Activated T-helper 17 cell treated with anti-CD3 and anti-CD28 coated beads, Interleukin-2, amount 50 U/mL, for 72 hours (primary cell): ENCODE results near the gene SQSTM1. TPM values are rescaled to one million over a fixed set of nuclear protein-coding genes. Genes with fewer than 3 reads are reported as not detected.

Experiments
- ATAC-seq: fragments of 150-1000 bp; cut with Tn5 transposase; replicated peaks from 2 replicates; pipeline ENCODE4 v1.10.0; 2021; ENCODE audit warnings: mild to moderate bottlenecking, moderate library complexity
- H3K27ac Mint-ChIP-seq: one replicate; pipeline ENCODE4 v1.8.0; 2022; ENCODE audit warnings: mixed read lengths
- H3K27me3 Mint-ChIP-seq: one replicate; pipeline ENCODE4 v1.8.0; 2022; ENCODE audit warnings: mixed read lengths
- H3K36me3 Mint-ChIP-seq: one replicate; pipeline ENCODE4 v1.8.0; 2022; ENCODE audit warnings: low read depth, mild to moderate bottlenecking, mixed read lengths
- H3K4me1 Mint-ChIP-seq: one replicate; pipeline ENCODE4 v1.8.0; 2022; ENCODE audit warnings: mixed read lengths
- H3K4me3 Mint-ChIP-seq: one replicate; pipeline ENCODE4 v1.8.0; 2022; ENCODE audit warnings: mild to moderate bottlenecking, mixed read lengths
- H3K9me3 Mint-ChIP-seq: one replicate; pipeline ENCODE4 v1.8.0; 2022; ENCODE audit warnings: mixed read lengths
- total RNA-seq, 2 donors: library from RNA; stranded (reverse); gene quantifications; one replicate each; pipeline ENCODE4 v1.2.3, GENCODE V29; 2022

SQSTM1 gene
- total RNA-seq, 2 donors from 2014 or later = 130 to 188 TPM

DNA sequence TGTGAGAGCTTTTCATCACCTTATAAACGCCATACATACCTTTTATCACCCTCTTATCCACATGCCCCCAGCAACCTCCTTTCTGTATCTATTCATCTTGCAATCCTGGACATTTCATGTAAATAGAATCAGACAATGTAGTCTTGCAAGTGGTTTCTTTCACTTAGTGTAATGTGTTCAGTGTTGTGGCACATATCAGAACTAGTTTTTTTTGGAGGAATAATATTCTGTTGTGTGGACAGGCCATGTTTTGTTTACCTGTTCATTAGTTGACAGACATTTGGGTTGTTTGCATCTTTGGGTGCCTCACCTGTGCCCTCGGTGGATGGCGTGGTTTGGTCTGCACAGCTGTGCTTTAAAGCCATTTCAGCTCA is 1.3 kb downstream of the SQSTM1 start:
- Mint-ChIP-seq H3K4me3 (peak overlapping the region; percentile 87), H3K9me3 (no peaks in the 10 kb centered on the region), H3K36me3 (peaks cover 64% of the 10 kb centered on the region), H3K27me3 (no peaks in the 10 kb centered on the region), H3K4me1 (peaks cover 16% of the 10 kb centered on the region), H3K27ac (peak overlapping the region; percentile 92)
- no peak for ATAC-seq

DNA sequence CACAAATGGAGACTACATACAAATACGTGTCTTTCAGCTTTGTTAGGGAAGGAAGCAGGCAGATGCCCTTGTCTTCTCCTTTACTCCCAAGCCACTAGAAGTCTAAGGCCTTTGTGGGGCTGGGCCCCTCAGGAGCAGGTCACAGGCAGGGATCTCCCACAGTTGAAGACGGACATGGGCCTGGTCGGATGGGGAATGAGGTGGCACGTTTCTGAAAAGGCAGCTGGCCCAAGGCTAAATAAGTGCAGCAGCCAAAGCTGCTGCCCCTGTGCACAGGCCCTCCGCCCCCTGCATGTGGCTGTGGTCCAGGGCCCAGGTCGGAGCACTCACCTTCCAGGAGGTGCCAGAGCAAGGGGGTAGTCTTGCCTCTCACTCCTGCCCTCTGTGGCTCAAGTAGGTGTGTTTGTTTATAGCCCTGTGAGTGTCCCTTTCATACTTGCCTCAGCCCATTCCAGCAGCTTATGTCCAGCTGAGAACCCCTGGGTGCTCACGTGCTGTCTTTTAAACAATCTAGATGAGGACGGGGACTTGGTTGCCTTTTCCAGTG is 1.8 kb downstream of the SQSTM1 start:
- H3K27ac Mint-ChIP-seq = peak overlapping the region; percentile 92
- peaks cover 18% of the 10 kb centered on the region for H3K4me1 Mint-ChIP-seq
- peak overlapping the region; percentile 87 for H3K4me3 Mint-ChIP-seq
- no peak for ATAC-seq
- no peaks in the 10 kb centered on the region for H3K9me3 Mint-ChIP-seq
- peaks cover 69% of the 10 kb centered on the region for H3K36me3 Mint-ChIP-seq
- no peaks in the 10 kb centered on the region for H3K27me3 Mint-ChIP-seq

DNA sequence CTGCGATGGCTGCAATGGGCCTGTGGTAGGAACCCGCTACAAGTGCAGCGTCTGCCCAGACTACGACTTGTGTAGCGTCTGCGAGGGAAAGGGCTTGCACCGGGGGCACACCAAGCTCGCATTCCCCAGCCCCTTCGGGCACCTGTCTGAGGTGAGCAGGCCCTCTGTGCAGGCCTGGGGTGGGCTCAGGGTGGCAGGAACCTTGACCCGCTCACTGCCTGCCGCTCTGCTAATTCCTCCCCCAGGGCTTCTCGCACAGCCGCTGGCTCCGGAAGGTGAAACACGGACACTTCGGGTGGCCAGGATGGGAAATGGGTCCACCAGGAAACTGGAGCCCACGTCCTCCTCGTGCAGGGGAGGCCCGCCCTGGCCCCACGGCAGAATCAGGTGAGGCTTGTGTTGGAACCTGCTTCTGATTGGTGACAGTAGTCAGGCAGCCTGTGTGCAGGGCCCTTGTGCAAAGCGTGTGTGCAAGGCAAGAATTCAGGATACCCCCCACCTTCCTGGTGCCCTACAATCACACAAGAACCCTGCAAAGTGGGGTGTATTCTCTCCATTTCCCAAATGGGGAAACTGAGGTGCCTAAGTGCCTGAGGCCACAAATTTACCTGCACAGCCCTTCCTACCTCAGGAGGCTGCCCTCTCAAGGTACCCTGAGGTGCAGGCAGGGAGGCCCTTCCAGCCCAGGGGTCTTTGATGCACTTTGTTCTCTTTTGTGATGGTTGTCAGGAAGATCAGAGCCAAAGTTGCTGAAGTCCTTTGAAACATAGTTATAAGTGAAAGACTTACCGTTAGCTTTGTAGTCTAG is 3.4 kb downstream of the SQSTM1 start:
- peak overlapping the region; percentile 32 for H3K4me3 Mint-ChIP-seq
- no peaks in the 10 kb centered on the region for H3K27me3 Mint-ChIP-seq
- H3K4me1 Mint-ChIP-seq = peaks cover 25% of the 10 kb centered on the region
- no peaks in the 10 kb centered on the region for H3K9me3 Mint-ChIP-seq
- peak overlapping the region; percentile 75 for H3K27ac Mint-ChIP-seq
- H3K36me3 Mint-ChIP-seq = peaks cover 85% of the 10 kb centered on the region
- ATAC-seq = no peak

DNA sequence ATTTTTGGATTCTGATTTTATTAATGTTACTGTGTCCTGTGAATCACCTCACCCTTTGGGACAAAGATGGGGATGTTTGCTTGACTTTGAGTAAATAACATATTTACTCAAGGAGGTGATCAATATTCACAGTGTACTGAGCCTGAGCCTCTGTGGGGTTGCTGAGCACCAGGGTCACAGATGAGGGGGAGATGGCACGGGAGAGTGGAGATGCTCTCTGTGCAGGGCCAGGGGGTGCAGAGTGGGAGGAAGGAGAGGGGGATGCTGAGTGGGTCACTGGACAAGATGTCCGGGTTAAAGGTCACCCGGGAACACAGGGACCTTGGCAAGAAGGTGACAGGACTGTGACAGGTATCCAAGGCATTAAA is 4.0 kb downstream of the SQSTM1 start:
- H3K36me3 Mint-ChIP-seq = peaks cover 87% of the 10 kb centered on the region
- H3K27me3 Mint-ChIP-seq = no peaks in the 10 kb centered on the region
- H3K27ac Mint-ChIP-seq = peak overlapping the region; percentile 75
- H3K4me3 Mint-ChIP-seq = peak overlapping the region; percentile 32
- H3K9me3 Mint-ChIP-seq = no peaks in the 10 kb centered on the region
- H3K4me1 Mint-ChIP-seq = peaks cover 25% of the 10 kb centered on the region
- no peak for ATAC-seq

DNA sequence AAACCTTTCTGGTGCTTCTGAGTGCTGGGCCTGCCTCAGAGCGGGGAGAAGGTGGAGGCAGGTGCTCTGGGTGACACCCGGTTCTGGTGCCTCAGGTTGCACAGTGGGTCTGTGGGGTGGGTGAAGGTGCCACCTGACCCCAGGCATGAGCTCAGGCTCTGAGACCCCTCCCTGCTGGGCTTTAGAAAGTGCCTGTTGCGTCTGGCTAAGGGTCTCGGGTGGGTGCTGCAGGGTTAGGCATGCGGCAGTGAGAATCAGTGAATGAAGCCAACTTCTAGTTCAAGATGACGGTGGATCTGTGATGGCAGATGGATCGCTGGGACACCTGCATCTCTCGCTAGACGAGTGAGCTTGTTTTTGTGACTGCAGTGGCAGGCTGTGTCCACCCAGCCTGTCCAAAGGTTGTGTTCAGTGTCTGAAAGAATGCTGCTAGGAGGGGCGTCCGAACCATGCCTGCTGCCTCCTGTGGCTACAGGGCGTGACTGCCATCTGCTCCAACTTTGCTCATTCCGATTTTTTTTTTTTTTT is 5.0 kb downstream of the SQSTM1 start:
- no peak for ATAC-seq
- H3K27ac Mint-ChIP-seq = no peak overlapping the region
- H3K9me3 Mint-ChIP-seq = no peaks in the 10 kb centered on the region
- H3K36me3 Mint-ChIP-seq = peaks cover 95% of the 10 kb centered on the region
- H3K27me3 Mint-ChIP-seq = no peaks in the 10 kb centered on the region
- H3K4me3 Mint-ChIP-seq = no peak overlapping the region
- H3K4me1 Mint-ChIP-seq = peaks cover 20% of the 10 kb centered on the region

DNA sequence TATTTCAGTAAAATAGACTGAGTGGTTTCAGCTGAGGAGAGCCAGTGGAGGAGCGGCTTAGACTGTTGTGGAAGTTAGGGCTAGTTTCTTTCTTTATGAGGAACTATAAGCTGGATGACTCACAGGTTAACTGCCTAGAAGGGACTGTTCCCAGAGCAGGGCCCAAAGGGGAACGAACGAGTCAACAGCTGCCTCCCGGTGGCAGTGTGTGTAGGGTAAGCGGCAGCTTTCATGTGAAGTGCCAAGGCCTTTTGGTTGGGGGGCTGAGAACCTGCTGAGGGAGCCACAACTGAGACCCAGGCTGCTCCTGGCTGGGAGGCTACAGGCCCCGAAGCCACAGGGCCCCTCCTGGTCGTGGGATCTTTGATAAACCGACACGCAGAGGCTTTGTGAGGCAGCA is 7.0 kb downstream of the SQSTM1 start:
- Mint-ChIP-seq H3K4me3 (peak overlapping the region; percentile 59), H3K4me1 (peaks cover 14% of the 10 kb centered on the region), H3K36me3 (peaks cover 100% of the 10 kb centered on the region), H3K27me3 (no peaks in the 10 kb centered on the region), H3K27ac (peak overlapping the region; percentile 87), H3K9me3 (no peaks in the 10 kb centered on the region)
- ATAC-seq = peak; percentile 98

DNA sequence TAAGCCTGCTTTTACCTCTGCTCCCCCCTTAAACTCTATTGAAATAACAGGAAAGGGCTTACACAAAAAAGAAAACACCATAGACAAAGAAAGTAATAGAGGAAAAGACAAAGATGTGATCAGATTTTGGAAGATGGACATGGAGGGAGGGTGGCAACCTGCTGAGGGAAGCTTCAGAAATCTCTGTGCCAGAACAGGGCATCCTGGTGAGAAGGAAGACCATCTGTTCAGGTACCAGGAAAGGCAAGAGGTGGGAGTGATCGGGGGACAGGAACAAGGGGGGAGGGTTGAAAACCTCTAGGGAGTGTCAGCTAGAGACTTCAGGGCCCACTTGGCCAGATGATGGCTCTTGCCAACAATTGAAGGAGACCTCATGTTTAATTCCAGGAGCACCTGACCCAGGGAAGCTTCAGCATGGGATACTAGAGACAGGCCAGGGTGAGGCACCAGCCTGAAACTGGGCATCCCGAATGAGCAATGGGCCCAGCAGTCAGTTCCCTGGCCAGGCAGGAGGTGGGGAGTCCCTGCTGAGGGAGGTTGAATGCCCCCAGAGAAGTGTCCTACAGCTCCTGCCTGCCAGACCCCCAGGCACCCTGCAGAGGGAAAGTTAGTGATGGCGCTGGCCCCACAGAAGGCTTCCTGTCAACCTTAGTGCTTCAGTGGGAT is 8.2 kb downstream of the SQSTM1 start:
- H3K27me3 Mint-ChIP-seq = no peaks in the 10 kb centered on the region
- no peaks in the 10 kb centered on the region for H3K9me3 Mint-ChIP-seq
- H3K4me1 Mint-ChIP-seq = peaks cover 21% of the 10 kb centered on the region
- H3K27ac Mint-ChIP-seq = peak overlapping the region; percentile 87
- H3K36me3 Mint-ChIP-seq = peaks cover 100% of the 10 kb centered on the region
- no peak overlapping the region for H3K4me3 Mint-ChIP-seq
- ATAC-seq = no peak

DNA sequence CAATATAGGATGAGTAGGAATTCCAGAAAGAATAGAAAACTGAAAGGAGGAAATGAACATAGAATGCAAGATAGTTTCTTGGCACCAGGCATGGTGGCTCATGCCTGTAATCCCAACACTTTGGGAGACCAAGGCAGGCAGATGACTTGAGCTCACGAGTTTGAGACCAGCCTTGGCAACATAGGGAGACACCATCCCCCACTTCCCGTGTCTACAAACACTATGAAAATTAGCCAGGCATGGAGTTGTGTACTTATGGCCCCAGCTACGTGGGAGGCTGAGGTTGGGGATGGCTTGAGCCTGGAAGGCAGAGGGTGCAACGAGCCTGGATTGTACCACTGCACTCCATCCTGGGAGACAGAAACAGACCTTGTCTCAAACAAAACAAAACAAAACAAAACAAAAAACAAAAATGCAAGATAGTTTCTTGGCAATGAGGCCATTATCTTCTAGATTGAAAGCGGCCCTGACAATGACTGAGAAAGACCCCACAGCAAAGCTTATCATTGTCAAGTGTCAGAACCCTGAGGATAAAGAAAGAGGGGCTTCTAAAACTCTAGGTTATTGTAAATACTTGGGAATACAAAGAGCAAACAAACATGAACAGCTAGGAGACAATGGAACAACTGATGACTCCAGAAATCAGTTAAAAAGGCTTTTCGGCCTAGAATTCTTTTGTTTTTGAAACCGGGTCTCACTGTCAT is 9.2 kb downstream of the SQSTM1 start:
- H3K27ac Mint-ChIP-seq = peak overlapping the region; percentile 87
- H3K36me3 Mint-ChIP-seq = peaks cover 92% of the 10 kb centered on the region
- ATAC-seq = no peak
- no peaks in the 10 kb centered on the region for H3K27me3 Mint-ChIP-seq
- no peaks in the 10 kb centered on the region for H3K9me3 Mint-ChIP-seq
- H3K4me3 Mint-ChIP-seq = no peak overlapping the region
- H3K4me1 Mint-ChIP-seq = peaks cover 17% of the 10 kb centered on the region

DNA sequence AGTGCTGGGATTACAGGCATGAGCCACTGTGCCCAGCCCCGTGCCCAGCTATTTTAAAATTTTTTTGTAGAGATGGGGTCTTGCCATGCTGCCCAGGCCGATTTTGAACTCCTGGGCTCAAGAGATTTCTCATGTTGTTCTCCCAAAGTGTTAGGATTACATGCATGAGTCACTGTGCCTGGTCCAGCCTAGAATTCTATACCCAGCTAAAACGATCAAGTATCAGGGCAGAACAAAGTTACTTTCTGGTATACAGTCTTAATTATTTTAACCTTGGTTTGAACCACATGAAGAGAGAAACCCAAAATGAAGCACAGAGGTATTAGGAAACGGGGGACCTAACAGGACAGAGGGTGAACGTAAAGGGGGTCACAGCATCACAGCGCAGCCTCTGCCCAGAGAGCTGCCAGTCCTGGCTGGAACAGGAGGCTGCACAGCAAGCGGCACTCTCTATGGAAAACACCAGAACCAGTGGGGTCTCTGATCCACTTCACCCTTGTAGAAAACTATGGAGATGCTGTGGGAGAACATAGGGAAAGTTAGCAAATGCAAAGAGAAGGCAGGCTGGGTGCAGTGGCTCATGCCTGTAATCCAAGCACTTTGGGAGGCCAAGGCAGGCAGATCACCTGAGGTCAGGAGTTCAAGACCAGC is 10.2 kb downstream of the SQSTM1 start:
- Mint-ChIP-seq H3K27me3 (no peaks in the 10 kb centered on the region), H3K4me1 (peaks cover 18% of the 10 kb centered on the region), H3K9me3 (no peaks in the 10 kb centered on the region), H3K36me3 (peaks cover 90% of the 10 kb centered on the region), H3K4me3 (no peak overlapping the region), H3K27ac (peak overlapping the region; percentile 33)
- no peak for ATAC-seq

DNA sequence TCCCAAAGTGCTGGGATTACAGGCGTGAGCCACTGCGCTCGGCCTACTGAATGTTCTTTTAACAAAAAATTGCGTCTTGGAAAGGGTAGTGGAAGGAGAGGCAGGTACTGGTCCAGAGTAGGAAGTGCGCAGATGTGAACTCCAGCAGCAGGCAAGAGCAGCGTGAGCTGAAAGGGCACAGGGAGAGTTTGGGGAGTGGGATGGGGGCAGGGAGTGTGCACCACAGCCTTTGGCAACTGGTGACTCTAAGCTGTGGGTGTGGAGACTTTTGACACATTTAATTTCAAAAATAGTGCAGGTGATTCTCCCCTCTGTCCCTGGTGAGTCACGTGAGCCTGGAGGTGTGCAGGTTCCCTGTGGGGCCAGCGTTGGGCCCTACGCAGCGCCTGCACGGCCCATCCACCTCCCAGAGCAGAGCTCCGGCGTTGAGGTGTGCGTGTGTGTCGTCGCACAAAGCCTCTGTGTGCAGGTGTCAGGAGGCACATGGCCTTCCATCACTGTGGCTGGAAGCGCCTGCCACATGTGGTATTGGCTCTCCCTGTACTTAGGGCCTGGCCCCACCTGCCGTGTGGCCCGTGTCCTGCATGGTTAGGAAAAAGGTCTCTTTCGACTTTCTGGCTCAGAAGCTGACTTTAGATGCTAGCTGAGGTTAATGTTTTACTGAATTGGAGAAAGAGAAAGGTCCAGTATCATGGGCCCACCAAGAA is 11.5 kb downstream of the SQSTM1 start:
- Mint-ChIP-seq H3K27ac (peak overlapping the region; percentile 54), H3K9me3 (no peaks in the 10 kb centered on the region), H3K4me1 (peaks cover 31% of the 10 kb centered on the region), H3K4me3 (no peak overlapping the region), H3K36me3 (peaks cover 90% of the 10 kb centered on the region), H3K27me3 (no peaks in the 10 kb centered on the region)
- no peak for ATAC-seq

DNA sequence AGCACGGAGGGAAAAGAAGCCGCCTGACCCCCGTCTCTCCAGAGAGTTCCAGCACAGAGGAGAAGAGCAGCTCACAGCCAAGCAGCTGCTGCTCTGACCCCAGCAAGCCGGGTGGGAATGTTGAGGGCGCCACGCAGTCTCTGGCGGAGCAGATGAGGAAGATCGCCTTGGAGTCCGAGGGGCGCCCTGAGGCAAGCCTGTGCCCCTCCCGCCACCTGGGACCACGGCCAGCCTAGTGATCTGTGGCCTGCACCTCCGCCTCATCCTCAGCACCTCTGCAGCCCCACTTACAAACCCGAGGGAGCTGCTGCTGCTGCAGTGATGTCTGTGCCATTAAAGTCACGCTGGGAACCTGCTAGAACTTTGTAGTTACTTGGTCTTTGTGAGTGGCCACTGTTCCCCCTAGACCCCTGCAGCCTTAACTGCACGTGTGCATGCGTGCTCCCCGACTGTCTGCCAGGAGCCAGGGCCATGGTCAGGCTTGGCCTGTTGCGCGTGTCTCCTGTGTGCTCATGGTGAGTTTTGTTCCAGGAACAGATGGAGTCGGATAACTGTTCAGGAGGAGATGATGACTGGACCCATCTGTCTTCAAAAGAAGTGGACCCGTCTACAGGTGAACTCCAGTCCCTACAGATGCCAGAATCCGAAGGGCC is 12.5 kb downstream of the SQSTM1 start:
- Mint-ChIP-seq H3K36me3 (peaks cover 90% of the 10 kb centered on the region), H3K27ac (no peak overlapping the region), H3K4me1 (peaks cover 26% of the 10 kb centered on the region), H3K4me3 (no peak overlapping the region), H3K9me3 (no peaks in the 10 kb centered on the region), H3K27me3 (no peaks in the 10 kb centered on the region)
- no peak for ATAC-seq

DNA sequence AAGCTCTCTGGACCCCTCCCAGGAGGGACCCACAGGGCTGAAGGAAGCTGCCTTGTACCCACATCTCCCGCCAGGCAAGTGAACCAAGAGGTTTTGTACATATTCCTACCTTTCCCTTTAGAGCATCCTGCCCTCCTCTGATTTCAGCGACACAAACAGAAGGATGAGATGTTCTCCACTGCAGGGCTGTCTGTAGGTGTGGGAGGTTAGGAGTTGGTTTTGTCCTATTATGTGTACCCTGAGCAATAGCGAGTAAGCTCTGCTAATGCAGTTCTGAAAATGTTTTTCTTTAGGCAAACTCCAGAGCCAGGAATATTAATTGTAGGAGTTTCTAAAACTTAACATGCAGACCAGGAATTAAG is 13.0 kb downstream of the SQSTM1 start:
- H3K36me3 Mint-ChIP-seq = peaks cover 90% of the 10 kb centered on the region
- H3K27ac Mint-ChIP-seq = no peak overlapping the region
- H3K27me3 Mint-ChIP-seq = no peaks in the 10 kb centered on the region
- H3K4me3 Mint-ChIP-seq = no peak overlapping the region
- H3K9me3 Mint-ChIP-seq = no peaks in the 10 kb centered on the region
- peaks cover 24% of the 10 kb centered on the region for H3K4me1 Mint-ChIP-seq
- no peak for ATAC-seq

DNA sequence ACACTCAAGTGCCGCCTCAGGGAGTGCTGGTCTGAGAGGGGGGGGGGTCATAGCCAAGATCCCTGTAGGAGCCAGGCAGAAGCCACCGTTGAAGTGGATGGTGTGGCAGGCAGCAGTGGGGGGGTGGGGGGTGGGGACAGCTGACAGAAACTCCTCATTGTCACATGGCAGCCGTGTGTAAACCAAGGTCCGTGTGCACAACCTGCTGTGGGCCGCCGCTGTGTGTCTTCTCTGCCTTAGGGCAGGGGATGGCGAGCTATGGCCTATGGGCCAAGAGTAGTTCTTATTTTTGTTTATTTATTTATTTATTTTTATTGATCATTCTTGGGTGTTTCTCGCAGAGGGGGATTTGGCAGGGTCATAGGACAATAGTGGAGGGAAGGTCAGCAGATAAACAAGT is 13.4 kb downstream of the SQSTM1 start:
- Mint-ChIP-seq H3K27me3 (no peaks in the 10 kb centered on the region), H3K36me3 (peaks cover 90% of the 10 kb centered on the region), H3K4me3 (no peak overlapping the region), H3K27ac (no peak overlapping the region), H3K4me1 (peaks cover 22% of the 10 kb centered on the region), H3K9me3 (no peaks in the 10 kb centered on the region)
- no peak for ATAC-seq
